GM12864 (cell line): ENCODE data around the gene BMP8B.

Experiments used
- DNase-seq: peaks from one replicate; pipeline ENCODE4 v3.0.0-alpha.2; 2011; ENCODE audit warnings: low read depth
- H3K4me3 ChIP-seq: 2 replicates; pipeline ENCODE4 v1.5.1; 2011; ENCODE audit warnings: mild to moderate bottlenecking, low read depth, low read length, control low read depth
- TF ChIP-seq, protein P1 (sequence below): IDR thresholded peaks from 2 replicates; pipeline ENCODE4 v1.5.1; 2011; ENCODE audit warnings: low read depth, mild to moderate bottlenecking, moderate library complexity, low read length, control low read depth, inconsistent platforms; ENCODE audit errors: missing control alignments

BMP8B gene

DNA sequence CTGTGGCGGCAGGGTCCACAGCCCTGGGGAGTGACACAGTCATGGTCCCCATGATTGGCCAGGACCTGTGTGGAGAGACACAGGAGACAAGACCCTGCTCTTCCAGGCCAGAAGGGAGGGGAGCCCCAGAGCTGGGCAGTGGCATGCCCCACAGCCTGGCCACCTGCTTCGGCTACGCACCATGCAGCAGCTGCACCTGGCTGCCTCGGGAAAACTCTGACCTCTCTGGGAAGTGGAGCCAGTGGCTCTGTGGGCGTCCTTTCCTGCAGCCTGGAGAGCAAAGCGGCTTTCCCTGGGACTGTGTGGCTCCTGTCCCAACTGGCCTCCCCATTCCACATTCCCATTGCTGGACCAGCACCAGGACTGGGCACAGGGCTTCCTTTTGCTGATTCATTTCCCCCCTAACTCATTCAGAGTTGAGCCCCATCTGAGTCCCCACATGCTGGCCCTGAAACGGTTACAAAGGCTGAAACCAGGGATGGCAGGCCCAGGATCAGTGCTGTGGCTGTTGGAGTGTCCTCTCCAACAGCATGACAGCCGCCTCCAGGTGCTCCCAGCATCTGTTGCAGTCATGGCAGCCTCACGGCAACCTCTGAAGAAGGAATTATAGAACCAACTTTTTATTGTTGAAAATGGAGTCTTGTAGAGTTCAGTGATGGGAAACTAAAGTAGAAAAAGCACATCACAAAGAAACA, 32.6 kb downstream of the BMP8B start:
- DNase-seq, result no peak
- no peak overlapping the region for H3K4me3 ChIP-seq
- TF ChIP-seq, protein P1, sequence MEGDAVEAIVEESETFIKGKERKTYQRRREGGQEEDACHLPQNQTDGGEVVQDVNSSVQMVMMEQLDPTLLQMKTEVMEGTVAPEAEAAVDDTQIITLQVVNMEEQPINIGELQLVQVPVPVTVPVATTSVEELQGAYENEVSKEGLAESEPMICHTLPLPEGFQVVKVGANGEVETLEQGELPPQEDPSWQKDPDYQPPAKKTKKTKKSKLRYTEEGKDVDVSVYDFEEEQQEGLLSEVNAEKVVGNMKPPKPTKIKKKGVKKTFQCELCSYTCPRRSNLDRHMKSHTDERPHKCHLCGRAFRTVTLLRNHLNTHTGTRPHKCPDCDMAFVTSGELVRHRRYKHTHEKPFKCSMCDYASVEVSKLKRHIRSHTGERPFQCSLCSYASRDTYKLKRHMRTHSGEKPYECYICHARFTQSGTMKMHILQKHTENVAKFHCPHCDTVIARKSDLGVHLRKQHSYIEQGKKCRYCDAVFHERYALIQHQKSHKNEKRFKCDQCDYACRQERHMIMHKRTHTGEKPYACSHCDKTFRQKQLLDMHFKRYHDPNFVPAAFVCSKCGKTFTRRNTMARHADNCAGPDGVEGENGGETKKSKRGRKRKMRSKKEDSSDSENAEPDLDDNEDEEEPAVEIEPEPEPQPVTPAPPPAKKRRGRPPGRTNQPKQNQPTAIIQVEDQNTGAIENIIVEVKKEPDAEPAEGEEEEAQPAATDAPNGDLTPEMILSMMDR, result no peak

DNA sequence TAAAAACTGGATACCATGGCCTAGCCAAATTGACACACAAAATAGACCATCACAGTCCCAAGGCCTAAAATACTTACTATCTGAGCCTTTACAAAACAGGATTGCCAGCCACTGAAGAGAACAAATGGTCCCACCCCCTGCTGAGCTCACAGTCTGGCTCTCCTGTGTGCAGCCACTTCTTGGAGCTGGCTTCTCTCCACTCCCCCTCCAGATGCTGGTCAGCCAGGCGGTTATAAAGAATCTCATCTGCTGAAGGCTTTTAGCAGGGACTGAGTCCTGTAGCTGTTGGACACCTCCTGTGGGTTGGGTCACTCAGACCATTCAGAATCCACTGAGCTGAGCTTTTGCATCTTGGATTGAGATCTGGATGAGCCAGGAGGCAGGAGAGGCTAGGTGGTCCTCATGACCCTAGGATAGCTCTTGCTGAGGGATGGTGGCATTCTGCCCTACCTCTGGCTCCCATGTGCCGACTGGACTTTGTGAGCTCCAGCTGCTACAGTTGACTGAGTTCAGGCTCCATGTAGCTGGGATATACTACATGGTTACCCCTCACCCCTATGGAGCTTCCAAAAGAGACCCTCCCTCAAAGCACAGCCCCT, 33.7 kb downstream of the BMP8B start:
- TF ChIP-seq, protein P1, result no peak
- DNase-seq, result no peak
- no peak overlapping the region for H3K4me3 ChIP-seq

DNA sequence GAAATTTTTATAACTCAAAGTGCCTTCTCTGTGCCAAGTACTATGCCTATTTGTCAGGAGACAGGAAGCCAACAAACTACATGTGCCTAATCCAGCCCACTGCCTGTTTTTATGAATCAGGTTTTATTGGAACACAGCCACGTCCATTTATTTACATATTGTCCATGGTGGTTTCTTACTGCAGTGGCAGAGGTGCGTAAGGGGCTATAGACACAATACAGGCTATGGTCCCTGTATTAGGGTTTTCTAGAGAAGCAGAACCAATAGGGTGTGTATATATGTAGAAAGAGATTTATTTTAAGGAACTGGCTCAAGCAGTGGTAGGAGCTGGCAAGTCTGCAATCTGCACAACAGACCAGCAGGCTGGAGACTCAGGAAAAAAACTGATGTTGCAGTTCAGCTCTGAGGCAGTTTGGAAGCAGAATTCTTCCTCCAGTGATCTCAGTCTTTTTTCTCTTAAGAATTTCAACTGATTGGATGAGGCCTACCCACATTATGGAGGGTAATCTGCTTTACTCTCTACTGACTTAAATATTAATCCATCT, 34.6 kb downstream of the BMP8B start:
- TF ChIP-seq, protein P1, result no peak
- DNase-seq, result no peak
- no peak overlapping the region for H3K4me3 ChIP-seq

DNA sequence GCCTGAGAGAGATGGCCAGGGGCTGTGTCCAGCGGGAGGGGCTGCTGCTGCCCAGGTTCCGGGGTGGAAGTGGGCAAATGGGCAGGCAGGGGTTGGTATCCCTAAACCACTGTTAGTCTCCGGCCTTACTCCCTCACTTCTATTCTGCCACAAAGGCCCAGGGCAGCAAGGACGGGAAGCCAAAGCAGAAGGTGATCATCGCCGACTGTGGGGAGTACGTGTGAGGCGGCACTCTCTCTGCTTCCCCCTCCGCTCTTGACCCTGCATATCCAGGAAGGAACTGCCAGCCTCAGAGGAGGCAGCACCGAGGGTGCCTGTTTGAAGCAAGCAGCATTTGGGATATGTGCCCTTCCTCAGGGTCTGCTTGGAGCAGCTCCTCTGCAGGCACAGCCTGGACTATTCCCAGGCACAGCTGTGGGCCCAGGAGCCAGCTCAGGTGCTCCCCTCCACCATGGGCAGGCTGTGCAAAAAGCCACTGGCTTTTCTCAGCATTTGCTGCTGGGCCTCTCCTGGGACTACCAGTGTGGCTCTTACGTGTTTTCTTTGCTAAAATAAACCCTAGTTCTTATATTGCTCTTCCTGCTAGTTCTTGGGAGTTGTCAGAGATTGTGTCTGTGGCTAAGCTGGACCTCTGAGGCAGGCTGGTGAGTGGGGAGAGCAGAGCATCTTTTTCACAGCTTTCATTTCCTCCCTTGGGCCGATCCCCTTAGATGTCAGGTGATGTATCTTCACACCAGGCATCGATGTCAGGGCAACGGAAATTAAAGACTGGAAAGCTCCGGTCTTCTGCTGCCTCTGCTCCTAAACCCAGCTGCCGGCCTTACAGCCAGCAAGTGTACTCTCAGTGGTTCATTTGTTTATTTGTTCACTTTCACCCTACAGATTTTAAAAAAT, 35.3 kb downstream of the BMP8B start:
- TF ChIP-seq, protein P1, result no peak
- H3K4me3 ChIP-seq, result no peak overlapping the region
- DNase-seq, result no peak

DNA sequence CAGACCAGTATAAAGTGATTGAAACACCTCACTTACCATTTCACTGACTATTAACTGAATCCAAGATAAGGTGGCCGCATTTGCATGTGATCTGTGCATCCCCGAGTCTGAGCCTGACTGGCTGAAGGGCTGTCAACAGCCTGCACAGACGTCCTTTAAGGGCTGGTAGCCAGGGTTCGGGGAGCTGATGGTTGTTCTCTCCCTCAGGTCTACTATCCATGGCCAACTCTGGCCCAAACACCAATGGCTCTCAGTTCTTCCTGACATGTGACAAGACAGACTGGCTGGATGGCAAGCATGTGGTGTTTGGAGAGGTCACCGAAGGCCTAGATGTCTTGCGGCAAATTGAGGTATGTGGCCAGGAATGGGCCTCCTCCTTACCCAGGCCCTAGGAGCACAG, 36.0 kb downstream of the BMP8B start:
- TF ChIP-seq, protein P1, result no peak
- no peak overlapping the region for H3K4me3 ChIP-seq
- no peak for DNase-seq

DNA sequence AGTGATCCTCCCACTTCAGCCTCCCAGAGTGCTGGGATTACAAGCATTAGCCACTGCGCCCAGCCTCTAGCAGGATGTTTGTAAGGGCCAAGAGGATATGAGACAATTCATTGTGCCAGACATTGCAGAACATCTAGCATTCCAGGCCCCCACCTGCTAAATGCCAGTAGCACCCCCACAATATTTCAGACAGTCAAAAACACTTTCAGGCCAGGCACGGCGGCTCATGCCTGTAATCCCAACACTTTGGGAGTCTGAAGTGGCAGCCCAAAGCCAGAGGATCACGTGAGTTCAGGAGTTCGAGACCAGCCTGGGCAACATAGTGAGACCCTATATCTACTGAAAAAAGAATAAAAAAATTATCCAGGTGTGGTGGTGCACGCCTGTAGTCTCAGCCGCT, 37.1 kb downstream of the BMP8B start:
- no peak for DNase-seq
- no peak overlapping the region for H3K4me3 ChIP-seq
- TF ChIP-seq, protein P1, result no peak
